Activated CD4-positive, CD25-positive, alpha-beta regulatory T cell treated with anti-CD3 and anti-CD28 coated beads, Interleukin-2, amount 50 U/mL, for 72 hours (primary cell): ENCODE data around the gene NDUFAF8.

Source experiments
- DNase-seq: peaks from one replicate; pipeline ENCODE4 v3.0.0; 2021

Gene NDUFAF8

GRCh38 chr17:81200695-81201580, 38.2 kb upstream of the NDUFAF8 start:
- no peak for DNase-seq

GRCh38 chr17:81202318-81202717, 36.8 kb upstream of the NDUFAF8 start:
- no peak for DNase-seq

- no peak for DNase-seq
Observed at GRCh38 chr17:81203136-81203535, 36.0 kb upstream of the NDUFAF8 start.

- no peak for DNase-seq
Observed at GRCh38 chr17:81204578-81204977, 34.5 kb upstream of the NDUFAF8 start.

- DNase-seq: no peak
Observed at GRCh38 chr17:81206166-81206565, 33.0 kb upstream of the NDUFAF8 start.

GRCh38 chr17:81206657-81207056, 32.5 kb upstream of the NDUFAF8 start:
- no peak for DNase-seq

- DNase-seq: no peak
Observed at GRCh38 chr17:81207610-81208581, 31.2 kb upstream of the NDUFAF8 start.

GRCh38 chr17:81208651-81209050, 30.5 kb upstream of the NDUFAF8 start:
- no peak for DNase-seq

- no peak for DNase-seq
Observed at GRCh38 chr17:81209141-81209540, 30.0 kb upstream of the NDUFAF8 start.

GRCh38 chr17:81210466-81210865, 28.7 kb upstream of the NDUFAF8 start:
- no peak for DNase-seq

- no peak for DNase-seq
Observed at GRCh38 chr17:81210868-81211267, 28.2 kb upstream of the NDUFAF8 start.

GRCh38 chr17:81212365-81212764, 26.8 kb upstream of the NDUFAF8 start:
- no peak for DNase-seq

- DNase-seq: no peak
Observed at GRCh38 chr17:81213978-81214377, 25.1 kb upstream of the NDUFAF8 start.

GRCh38 chr17:81217491-81217890, 21.6 kb upstream of the NDUFAF8 start:
- DNase-seq: no peak

- DNase-seq: no peak
Observed at GRCh38 chr17:81218459-81218858, 20.7 kb upstream of the NDUFAF8 start.

GRCh38 chr17:81218991-81219390, 20.1 kb upstream of the NDUFAF8 start:
- DNase-seq: no peak

GRCh38 chr17:81219476-81220180, 19.5 kb upstream of the NDUFAF8 start:
- DNase-seq: no peak

GRCh38 chr17:81221371-81221841, 17.7 kb upstream of the NDUFAF8 start:
- DNase-seq: no peak

GRCh38 chr17:81221842-81222619, 17.1 kb upstream of the NDUFAF8 start:
- no peak for DNase-seq

- DNase-seq: no peak
Observed at GRCh38 chr17:81222620-81222905, 16.6 kb upstream of the NDUFAF8 start.

GRCh38 chr17:81222906-81223761, 16.0 kb upstream of the NDUFAF8 start, which contains the start of gene CEP131:
Gene CEP131 (minus strand): TSS chr17:81222965. CDS start chr17:81220056, 2,909 bp downstream.
- peak; percentile 100 for DNase-seq
